ENCODE results near the gene TEAD1. TPM values are rescaled to one million over a fixed set of nuclear protein-coding genes. Genes with fewer than 3 reads are reported as not detected.

The TEAD1 gene
- polyA plus RNA-seq, 2 donors, result 10.4 to 11.2 TPM

- Histone ChIP-seq H3K27ac (ENCODE audit: low read depth in 2 of 2, low read length in 1 of 2) (no peak overlapping the region), H3K4me3 (ENCODE audit: low read depth in 1 of 2, low read length in 2 of 2) (no peak overlapping the region), H3K4me1 (ENCODE audit: control insufficient read depth in 2 of 2, insufficient read depth in 2 of 2, low read length in 1 of 2) (no peaks in the 10 kb centered on the region), H3K9me3 (ENCODE audit: control insufficient read depth in 2 of 2, insufficient read depth in 1 of 2, low read depth in 1 of 2, low read length in 1 of 2) (no peaks in the 10 kb centered on the region), H3K36me3 (ENCODE audit: control insufficient read depth in 2 of 2, insufficient read depth in 2 of 2, low read length in 1 of 2) (peaks cover 0 to 5% of the 10 kb centered on the region in 2 donors), H3K27me3 (ENCODE audit: control insufficient read depth in 1 of 2, insufficient read depth in 2 of 2, low read length in 2 of 2) (no peaks in the 10 kb centered on the region)
- WGBS, 2 donors, result 83 to 86% methylated on average over 12 of the region's 12 CpGs
Measured at GRCh38 chr11:12922980-12923507, 248.8 kb downstream of the TEAD1 start.

- Histone ChIP-seq H3K4me3 (ENCODE audit: low read depth in 1 of 2, low read length in 2 of 2) (no peak overlapping the region), H3K27me3 (ENCODE audit: control insufficient read depth in 1 of 2, insufficient read depth in 2 of 2, low read length in 2 of 2) (no peaks in the 10 kb centered on the region), H3K9me3 (ENCODE audit: control insufficient read depth in 2 of 2, insufficient read depth in 1 of 2, low read depth in 1 of 2, low read length in 1 of 2) (no peaks in the 10 kb centered on the region), H3K36me3 (ENCODE audit: control insufficient read depth in 2 of 2, insufficient read depth in 2 of 2, low read length in 1 of 2) (peaks cover 0 to 5% of the 10 kb centered on the region in 2 donors), H3K27ac (ENCODE audit: low read depth in 2 of 2, low read length in 1 of 2) (no peak overlapping the region), H3K4me1 (ENCODE audit: control insufficient read depth in 2 of 2, insufficient read depth in 2 of 2, low read length in 1 of 2) (no peaks in the 10 kb centered on the region)
- 83 to 88% methylated on average over 3 of the region's 3 CpGs for WGBS, 2 donors
Measured at GRCh38 chr11:12924650-12925049, 250.4 kb downstream of the TEAD1 start.

GRCh38 chr11:12925520-12925919, 251.3 kb downstream of the TEAD1 start:
- WGBS, 2 donors, result 71% methylated on average over 4 of the region's 4 CpGs

GRCh38 chr11:12927221-12927620, 253.0 kb downstream of the TEAD1 start:
- WGBS, 2 donors, result 78 to 86% methylated on average over 3 of the region's 3 CpGs
- Histone ChIP-seq H3K27me3 (ENCODE audit: control insufficient read depth in 1 of 2, insufficient read depth in 2 of 2, low read length in 2 of 2) (no peaks in the 10 kb centered on the region), H3K4me3 (ENCODE audit: low read depth in 1 of 2, low read length in 2 of 2) (no peak overlapping the region), H3K4me1 (ENCODE audit: control insufficient read depth in 2 of 2, insufficient read depth in 2 of 2, low read length in 1 of 2) (no peaks in the 10 kb centered on the region), H3K9me3 (ENCODE audit: control insufficient read depth in 2 of 2, insufficient read depth in 1 of 2, low read depth in 1 of 2, low read length in 1 of 2) (no peaks in the 10 kb centered on the region), H3K27ac (ENCODE audit: low read depth in 2 of 2, low read length in 1 of 2) (no peak overlapping the region), H3K36me3 (ENCODE audit: control insufficient read depth in 2 of 2, insufficient read depth in 2 of 2, low read length in 1 of 2) (peaks cover 0 to 5% of the 10 kb centered on the region in 2 donors)

More at GRCh38 chr11:12925520-12925919, 251.3 kb downstream of the TEAD1 start:
- Histone ChIP-seq H3K4me3 (ENCODE audit: low read depth in 1 of 2, low read length in 2 of 2) (no peak overlapping the region), H3K9me3 (ENCODE audit: control insufficient read depth in 2 of 2, insufficient read depth in 1 of 2, low read depth in 1 of 2, low read length in 1 of 2) (no peaks in the 10 kb centered on the region), H3K27ac (ENCODE audit: low read depth in 2 of 2, low read length in 1 of 2) (no peak overlapping the region), H3K4me1 (ENCODE audit: control insufficient read depth in 2 of 2, insufficient read depth in 2 of 2, low read length in 1 of 2) (no peaks in the 10 kb centered on the region), H3K36me3 (ENCODE audit: control insufficient read depth in 2 of 2, insufficient read depth in 2 of 2, low read length in 1 of 2) (peaks cover 0 to 5% of the 10 kb centered on the region in 2 donors), H3K27me3 (ENCODE audit: control insufficient read depth in 1 of 2, insufficient read depth in 2 of 2, low read length in 2 of 2) (no peaks in the 10 kb centered on the region)

- Histone ChIP-seq H3K27me3 (ENCODE audit: control insufficient read depth in 1 of 2, insufficient read depth in 2 of 2, low read length in 2 of 2) (no peaks in the 10 kb centered on the region), H3K27ac (ENCODE audit: low read depth in 2 of 2, low read length in 1 of 2) (no peak overlapping the region), H3K9me3 (ENCODE audit: control insufficient read depth in 2 of 2, insufficient read depth in 1 of 2, low read depth in 1 of 2, low read length in 1 of 2) (no peaks in the 10 kb centered on the region), H3K36me3 (ENCODE audit: control insufficient read depth in 2 of 2, insufficient read depth in 2 of 2, low read length in 1 of 2) (peaks cover 0 to 5% of the 10 kb centered on the region in 2 donors), H3K4me1 (ENCODE audit: control insufficient read depth in 2 of 2, insufficient read depth in 2 of 2, low read length in 1 of 2) (no peaks in the 10 kb centered on the region), H3K4me3 (ENCODE audit: low read depth in 1 of 2, low read length in 2 of 2) (no peak overlapping the region)
- 87 to 88% methylated on average over 2 of the region's 2 CpGs for WGBS, 2 donors
Measured at GRCh38 chr11:12927886-12928285, 253.7 kb downstream of the TEAD1 start.

GRCh38 chr11:12930850-12931249, 256.6 kb downstream of the TEAD1 start:
- Histone ChIP-seq H3K4me3 (ENCODE audit: low read depth in 1 of 2, low read length in 2 of 2) (no peak overlapping the region), H3K36me3 (ENCODE audit: control insufficient read depth in 2 of 2, insufficient read depth in 2 of 2, low read length in 1 of 2) (no peaks in the 10 kb centered on the region), H3K27ac (ENCODE audit: low read depth in 2 of 2, low read length in 1 of 2) (no peak overlapping the region), H3K4me1 (ENCODE audit: control insufficient read depth in 2 of 2, insufficient read depth in 2 of 2, low read length in 1 of 2) (no peaks in the 10 kb centered on the region), H3K27me3 (ENCODE audit: control insufficient read depth in 1 of 2, insufficient read depth in 2 of 2, low read length in 2 of 2) (no peaks in the 10 kb centered on the region), H3K9me3 (ENCODE audit: control insufficient read depth in 2 of 2, insufficient read depth in 1 of 2, low read depth in 1 of 2, low read length in 1 of 2) (no peaks in the 10 kb centered on the region)

GRCh38 chr11:12932485-12932884, 258.3 kb downstream of the TEAD1 start:
- WGBS, 2 donors, result 90 to 95% methylated on average over 5 of the region's 5 CpGs
- H3K4me3 ChIP-seq (ENCODE audit: low read depth in 1 of 2, low read length in 2 of 2), result no peak overlapping the region
- no peaks in the 10 kb centered on the region for H3K36me3 ChIP-seq (ENCODE audit: control insufficient read depth in 2 of 2, insufficient read depth in 2 of 2, low read length in 1 of 2)
- H3K9me3 ChIP-seq (ENCODE audit: control insufficient read depth in 2 of 2, insufficient read depth in 1 of 2, low read depth in 1 of 2, low read length in 1 of 2), result no peaks in the 10 kb centered on the region
- no peak overlapping the region for H3K27ac ChIP-seq (ENCODE audit: low read depth in 2 of 2, low read length in 1 of 2)
- no peaks in the 10 kb centered on the region for H3K4me1 ChIP-seq (ENCODE audit: control insufficient read depth in 2 of 2, insufficient read depth in 2 of 2, low read length in 1 of 2)
- H3K27me3 ChIP-seq (ENCODE audit: control insufficient read depth in 1 of 2, insufficient read depth in 2 of 2, low read length in 2 of 2), result no peaks in the 10 kb centered on the region

- Histone ChIP-seq H3K36me3 (ENCODE audit: control insufficient read depth in 2 of 2, insufficient read depth in 2 of 2, low read length in 1 of 2) (no peaks in the 10 kb centered on the region), H3K27me3 (ENCODE audit: control insufficient read depth in 1 of 2, insufficient read depth in 2 of 2, low read length in 2 of 2) (no peaks in the 10 kb centered on the region)
- WGBS, 2 donors, result 76 to 91% methylated on average over 2 of the region's 2 CpGs
Measured at GRCh38 chr11:12936200-12936599, 262.0 kb downstream of the TEAD1 start.

GRCh38 chr11:12938590-12939247, 264.5 kb downstream of the TEAD1 start:
- H3K4me1 ChIP-seq (ENCODE audit: control insufficient read depth in 2 of 2, insufficient read depth in 2 of 2, low read length in 1 of 2), result no peaks in the 10 kb centered on the region
- H3K27ac ChIP-seq (ENCODE audit: low read depth in 2 of 2, low read length in 1 of 2), result no peak overlapping the region
- no peaks in the 10 kb centered on the region for H3K9me3 ChIP-seq (ENCODE audit: control insufficient read depth in 2 of 2, insufficient read depth in 1 of 2, low read depth in 1 of 2, low read length in 1 of 2)
- 87 to 88% methylated on average over 1 of the region's 1 CpG for WGBS, 2 donors
- no peak overlapping the region for H3K4me3 ChIP-seq (ENCODE audit: low read depth in 1 of 2, low read length in 2 of 2)
- H3K36me3 ChIP-seq (ENCODE audit: control insufficient read depth in 2 of 2, insufficient read depth in 2 of 2, low read length in 1 of 2), result peaks cover 0 to 6% of the 10 kb centered on the region in 2 donors
- H3K27me3 ChIP-seq (ENCODE audit: control insufficient read depth in 1 of 2, insufficient read depth in 2 of 2, low read length in 2 of 2), result no peaks in the 10 kb centered on the region

More at GRCh38 chr11:12936200-12936599, 262.0 kb downstream of the TEAD1 start:
- Histone ChIP-seq H3K9me3 (ENCODE audit: control insufficient read depth in 2 of 2, insufficient read depth in 1 of 2, low read depth in 1 of 2, low read length in 1 of 2) (no peaks in the 10 kb centered on the region), H3K4me1 (ENCODE audit: control insufficient read depth in 2 of 2, insufficient read depth in 2 of 2, low read length in 1 of 2) (no peaks in the 10 kb centered on the region), H3K4me3 (ENCODE audit: low read depth in 1 of 2, low read length in 2 of 2) (no peak overlapping the region), H3K27ac (ENCODE audit: low read depth in 2 of 2, low read length in 1 of 2) (no peak overlapping the region)

GRCh38 chr11:12941671-12942070, 267.4 kb downstream of the TEAD1 start:
- H3K4me3 ChIP-seq (ENCODE audit: low read depth in 1 of 2, low read length in 2 of 2), result no peak overlapping the region
- 84 to 90% methylated on average over 4 of the region's 4 CpGs for WGBS, 2 donors
- peaks cover 0 to 8% of the 10 kb centered on the region in 2 donors for H3K36me3 ChIP-seq (ENCODE audit: control insufficient read depth in 2 of 2, insufficient read depth in 2 of 2, low read length in 1 of 2)
- H3K27ac ChIP-seq (ENCODE audit: low read depth in 2 of 2, low read length in 1 of 2), result no peak overlapping the region
- no peaks in the 10 kb centered on the region for H3K27me3 ChIP-seq (ENCODE audit: control insufficient read depth in 1 of 2, insufficient read depth in 2 of 2, low read length in 2 of 2)
- H3K4me1 ChIP-seq (ENCODE audit: control insufficient read depth in 2 of 2, insufficient read depth in 2 of 2, low read length in 1 of 2), result no peaks in the 10 kb centered on the region
- no peaks in the 10 kb centered on the region for H3K9me3 ChIP-seq (ENCODE audit: control insufficient read depth in 2 of 2, insufficient read depth in 1 of 2, low read depth in 1 of 2, low read length in 1 of 2)

Measured in esophagus (tissue), 2 donors.